Central memory CD4-positive, alpha-beta T cell (primary cell): ENCODE measurements around the gene ACTA2.

Source experiments
- DNase-seq: peaks from one replicate; pipeline ENCODE4 v3.0.0; 2022
- total RNA-seq, 3 experiments: gene quantifications; one replicate each; lab custom pipeline; 2026; lab: John Stamatoyannopoulos, UW

The ACTA2 gene
- 0.19 to 0.98 (median 0.32) reads per million in 3 experiments for total RNA-seq

DNA sequence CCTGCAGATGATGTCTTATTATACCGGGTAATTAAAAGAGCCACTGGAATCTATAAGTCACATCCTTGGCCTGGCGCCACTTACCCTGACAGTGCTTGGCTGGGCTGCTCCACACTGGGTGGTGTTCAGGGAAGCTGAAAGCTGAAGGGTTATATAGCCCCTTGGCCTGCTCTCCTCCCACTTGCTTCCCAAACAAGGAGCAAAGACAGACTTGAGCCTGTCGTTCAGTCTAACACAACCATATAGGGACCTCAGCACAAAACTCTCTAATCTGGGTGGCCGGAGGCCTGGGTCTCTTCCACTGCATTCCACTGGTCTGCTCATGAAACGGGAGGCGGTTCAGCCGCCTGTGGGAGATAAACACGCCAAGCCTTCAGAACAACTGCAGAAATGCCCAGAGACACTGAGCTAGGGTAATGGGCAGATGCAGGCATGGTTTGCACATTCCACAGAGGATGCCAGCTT is at the start of gene ACTA2:
Gene ACTA2, minus strand, starts transcription at position 127 of the 465 bp plus-strand sequence. CDS start 3,843 bp downstream, outside the sequence.
- DNase-seq: no peak

DNA sequence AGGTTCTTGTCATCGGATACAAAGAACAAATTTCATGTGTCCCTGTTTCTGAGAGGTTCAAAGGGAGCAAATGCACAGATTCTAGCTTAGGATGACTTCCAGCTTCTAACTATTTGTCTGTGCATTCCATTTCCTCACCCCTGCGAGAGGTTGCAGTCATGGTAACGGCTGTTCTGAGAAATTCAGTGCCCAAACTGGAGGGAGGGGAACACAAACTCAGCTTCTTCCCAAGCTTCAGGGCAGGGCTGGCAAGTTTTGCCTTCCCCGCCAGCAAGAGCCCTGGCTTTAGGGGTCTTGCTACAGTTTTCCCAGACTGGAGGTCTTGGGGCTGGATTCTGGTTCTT is 49.1 kb upstream of the ACTA2 start:
- DNase-seq: no peak

DNA sequence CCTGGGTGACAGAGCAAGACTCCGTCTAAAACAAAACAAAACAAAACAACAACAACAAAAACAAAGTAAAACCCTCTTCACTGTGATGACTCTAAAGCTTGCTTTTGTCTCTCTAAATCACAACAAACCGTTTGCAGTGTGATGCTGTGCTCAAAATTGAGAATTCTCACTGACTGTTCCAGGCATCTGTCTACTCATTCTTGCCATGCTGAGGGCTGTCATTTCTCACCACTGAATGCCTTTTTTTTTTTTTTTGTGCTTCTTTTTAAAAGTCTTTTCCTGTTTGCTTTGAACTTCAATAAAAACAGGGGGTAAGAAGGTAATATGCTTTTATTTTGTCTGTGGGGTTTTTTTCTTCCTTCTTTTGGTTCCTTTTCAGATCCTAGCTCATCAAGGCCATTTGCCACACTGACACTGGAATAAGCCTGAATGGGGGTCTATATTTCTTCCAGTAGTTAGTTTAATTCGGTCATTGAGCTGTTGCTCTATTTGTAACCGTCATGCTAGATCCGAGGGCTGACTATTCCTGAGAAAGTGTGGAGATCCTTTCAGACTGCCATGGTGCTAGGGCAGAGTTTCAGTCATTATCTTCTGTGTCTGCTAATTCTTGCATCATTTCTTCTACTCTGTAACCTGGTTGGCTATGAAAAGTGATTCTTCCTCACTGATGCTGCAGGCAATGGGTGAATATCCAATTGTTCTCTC is 48.6 kb upstream of the ACTA2 start:
- DNase-seq: no peak

DNA sequence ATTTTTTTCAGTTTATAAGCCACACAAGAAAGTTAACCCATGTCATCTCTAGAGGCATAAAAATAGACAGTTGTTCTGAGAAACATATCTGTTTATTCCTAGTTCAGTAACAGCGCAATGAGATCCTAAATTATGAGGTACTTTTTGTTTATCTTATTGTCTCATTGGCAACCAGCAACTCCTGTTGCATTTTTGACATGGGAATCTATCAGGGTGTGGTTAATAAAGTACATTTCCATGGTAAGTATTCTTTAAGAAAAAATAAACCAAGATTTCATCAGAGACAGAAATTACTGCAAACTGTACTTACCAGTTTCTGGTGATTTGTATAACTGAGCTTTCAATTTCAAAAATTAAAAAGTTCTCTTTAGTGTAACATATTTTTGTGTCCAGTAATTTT is 47.1 kb upstream of the ACTA2 start:
- DNase-seq: no peak

DNA sequence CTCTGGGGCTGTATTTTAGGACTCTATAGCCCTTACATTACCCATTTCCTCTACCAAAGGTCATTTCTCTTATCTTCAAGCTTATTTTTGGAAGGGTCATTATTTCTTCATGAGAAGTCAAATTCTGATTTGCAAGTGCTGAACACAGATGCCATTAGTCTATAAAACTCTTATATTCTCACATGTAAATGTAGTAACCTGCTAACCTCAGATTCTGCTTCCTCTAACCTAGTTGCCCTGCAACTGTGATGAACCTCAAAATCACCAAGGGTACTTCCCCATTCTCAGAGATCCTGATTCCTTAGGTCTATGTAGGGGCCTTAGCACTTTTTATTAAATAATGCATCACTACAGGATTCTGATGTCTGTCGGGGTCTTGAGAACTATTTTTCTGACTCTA is 44.4 kb upstream of the ACTA2 start:
- no peak for DNase-seq

DNA sequence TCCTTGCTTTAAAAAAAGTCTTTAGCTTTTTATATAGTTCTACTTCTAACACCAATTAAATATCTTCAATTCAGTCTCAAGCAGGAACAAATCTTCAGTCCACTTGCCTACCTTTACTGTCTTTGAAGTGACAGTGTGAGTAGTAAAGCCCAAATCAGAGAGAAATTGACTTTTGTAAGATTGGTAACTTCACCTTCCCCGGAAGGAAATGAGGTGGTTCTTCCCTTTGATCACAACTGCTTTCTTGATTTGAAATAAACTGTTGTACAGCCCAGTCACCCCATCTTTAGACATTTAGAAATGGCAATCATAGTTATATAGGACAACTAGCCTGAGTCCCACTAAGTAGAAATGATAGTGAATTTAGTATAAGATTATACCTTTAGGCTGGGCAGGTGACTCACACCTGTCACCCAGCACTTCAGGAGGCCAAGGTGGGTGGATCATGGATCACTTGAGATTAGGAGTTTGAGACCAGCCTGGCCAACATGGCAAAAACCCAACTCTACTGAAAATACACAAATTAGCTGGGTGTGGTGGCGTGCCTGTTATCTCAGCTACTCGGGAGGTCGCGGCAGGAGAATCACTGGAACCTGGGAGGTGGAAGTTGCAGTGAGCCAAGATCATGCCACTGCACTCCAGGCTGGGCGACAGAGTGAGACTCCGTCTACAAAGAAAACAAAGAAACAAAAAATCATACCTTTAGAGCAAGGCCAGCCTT is 42.7 kb upstream of the ACTA2 start:
- DNase-seq: peak; percentile 38

DNA sequence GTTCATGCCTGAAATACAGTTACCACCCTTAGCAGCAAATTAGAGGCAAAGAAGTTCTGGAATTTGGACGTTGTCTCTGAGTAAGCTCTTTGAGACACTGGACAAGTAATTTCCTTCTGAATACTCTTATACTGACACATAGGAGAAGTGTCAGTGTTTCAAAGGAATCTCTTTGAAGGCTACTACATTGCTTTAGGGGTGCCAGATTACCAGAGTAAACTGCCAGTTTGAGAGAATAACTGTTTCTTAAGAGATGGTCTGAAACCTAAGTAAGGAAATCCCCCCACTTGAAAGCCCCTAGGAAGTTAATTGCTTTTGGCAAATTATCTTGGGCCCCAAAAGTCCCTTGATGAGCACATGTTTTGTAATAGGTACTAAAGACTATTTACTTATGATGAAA is 41.4 kb upstream of the ACTA2 start:
- DNase-seq: no peak

DNA sequence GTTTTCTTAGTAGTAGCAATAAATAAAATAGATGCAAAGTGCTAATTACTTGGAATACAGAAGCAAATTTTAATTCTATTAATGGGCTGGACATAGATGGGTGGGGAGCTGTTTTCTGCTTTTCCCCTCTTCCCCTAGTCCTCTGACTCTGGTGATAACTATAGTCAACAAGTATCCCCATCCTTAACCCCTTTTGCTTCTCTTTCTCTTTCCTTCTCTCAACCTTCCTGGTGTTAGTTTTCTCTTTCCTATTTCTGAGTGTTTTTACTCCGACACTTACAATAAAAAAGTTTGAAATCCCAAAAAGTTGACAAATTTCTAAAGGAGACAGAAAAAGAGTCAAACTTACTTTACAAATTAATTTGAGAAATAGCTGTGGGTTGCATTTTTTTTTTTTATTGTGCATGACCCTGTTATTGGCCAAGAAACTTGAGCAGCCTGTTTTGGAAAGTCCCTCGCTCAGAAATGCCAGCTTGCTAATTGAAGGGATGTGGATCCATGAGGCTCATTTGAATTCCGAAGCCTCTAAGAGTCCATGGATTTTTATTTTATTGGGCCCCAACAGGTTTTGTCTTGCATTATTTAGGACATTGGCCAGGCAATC is 40.5 kb upstream of the ACTA2 start:
- DNase-seq: no peak

DNA sequence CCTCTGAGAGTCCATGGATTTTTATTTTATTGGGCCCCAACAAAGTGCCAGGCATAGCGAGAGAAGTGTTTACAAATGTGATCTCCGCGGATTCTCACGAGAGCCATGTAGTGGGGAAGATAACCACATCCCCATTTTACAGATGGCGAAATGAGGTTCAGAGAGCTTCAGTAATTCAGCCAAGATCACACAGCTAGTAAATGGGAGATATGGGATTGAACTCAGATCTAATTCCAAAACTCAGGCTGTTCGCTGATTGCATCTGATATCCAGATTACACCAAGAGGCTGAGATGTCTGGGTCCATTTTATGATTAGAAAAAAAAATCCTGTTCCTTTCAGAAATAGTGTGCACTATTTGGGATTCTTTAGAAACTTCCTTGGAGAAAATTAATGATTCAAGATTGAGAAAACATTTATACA is 39.3 kb upstream of the ACTA2 start:
- no peak for DNase-seq

DNA sequence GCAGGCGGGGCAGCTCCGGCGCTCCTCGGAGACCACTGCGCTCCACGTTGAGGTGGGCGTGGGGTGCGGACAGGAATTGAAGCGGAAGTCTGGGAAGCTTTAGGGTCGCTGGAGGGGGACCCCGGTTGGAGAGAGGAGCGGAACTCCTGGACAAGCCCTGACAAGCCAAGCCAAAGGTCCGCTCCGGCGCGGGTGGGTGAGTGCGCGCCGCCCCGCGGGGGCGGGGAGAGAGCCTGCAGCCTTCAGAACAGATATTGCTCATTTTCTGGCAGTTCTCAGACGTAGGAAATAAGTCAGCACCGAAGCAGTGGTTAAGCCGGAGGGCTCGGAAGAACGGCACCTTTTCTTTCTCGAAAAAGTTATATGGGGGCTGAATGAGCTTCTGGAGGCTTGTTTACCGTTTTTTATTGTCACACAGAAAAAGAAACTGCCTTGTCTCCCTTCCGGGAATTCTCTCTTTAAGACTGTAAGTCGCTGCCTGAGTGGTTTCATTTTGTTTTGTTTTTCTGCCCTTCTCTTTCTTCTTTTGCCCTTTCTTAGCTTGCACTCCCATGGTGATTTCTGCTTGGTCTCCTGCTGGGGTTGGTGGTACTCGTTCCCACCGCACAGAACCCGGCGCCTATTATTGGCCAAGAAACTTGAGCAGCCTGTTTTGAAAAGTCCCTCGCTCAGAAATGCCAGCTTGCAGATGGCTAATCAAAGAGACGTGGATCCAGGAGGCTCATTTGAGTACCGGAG is 38.8 kb upstream of the ACTA2 start:
- DNase-seq: peak; percentile 62

DNA sequence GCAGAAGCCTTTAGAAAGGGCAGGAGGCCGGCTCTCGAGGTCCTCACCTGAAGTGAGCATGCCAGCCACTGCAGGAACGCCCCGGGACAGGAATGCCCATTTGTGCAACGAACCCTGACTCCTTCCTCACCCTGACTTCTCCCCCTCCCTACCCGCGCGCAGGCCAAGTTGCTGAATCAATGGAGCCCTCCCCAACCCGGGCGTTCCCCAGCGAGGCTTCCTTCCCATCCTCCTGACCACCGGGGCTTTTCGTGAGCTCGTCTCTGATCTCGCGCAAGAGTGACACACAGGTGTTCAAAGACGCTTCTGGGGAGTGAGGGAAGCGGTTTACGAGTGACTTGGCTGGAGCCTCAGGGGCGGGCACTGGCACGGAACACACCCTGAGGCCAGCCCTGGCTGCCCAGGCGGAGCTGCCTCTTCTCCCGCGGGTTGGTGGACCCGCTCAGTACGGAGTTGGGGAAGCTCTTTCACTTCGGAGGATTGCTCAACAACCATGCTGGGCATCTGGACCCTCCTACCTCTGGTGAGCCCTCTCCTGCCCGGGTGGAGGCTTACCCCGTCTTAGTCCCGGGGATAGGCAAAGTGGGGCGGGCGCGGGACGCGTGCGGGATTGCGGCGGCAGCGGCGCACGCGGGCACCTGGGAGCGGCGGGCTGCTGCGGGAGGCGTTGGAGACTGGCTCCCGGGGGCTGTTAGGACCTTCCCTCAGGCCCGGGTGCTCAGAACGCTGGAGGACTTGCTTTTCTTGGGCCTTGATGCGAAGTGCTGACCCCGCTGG is 38.0 kb upstream of the ACTA2 start, which contains the start of gene FAS:
Gene FAS, plus strand, starts transcription at position 415 of the 777 bp plus-strand sequence. Its CDS starts 79 bp downstream, at position 494.
- DNase-seq: peak; percentile 87

DNA sequence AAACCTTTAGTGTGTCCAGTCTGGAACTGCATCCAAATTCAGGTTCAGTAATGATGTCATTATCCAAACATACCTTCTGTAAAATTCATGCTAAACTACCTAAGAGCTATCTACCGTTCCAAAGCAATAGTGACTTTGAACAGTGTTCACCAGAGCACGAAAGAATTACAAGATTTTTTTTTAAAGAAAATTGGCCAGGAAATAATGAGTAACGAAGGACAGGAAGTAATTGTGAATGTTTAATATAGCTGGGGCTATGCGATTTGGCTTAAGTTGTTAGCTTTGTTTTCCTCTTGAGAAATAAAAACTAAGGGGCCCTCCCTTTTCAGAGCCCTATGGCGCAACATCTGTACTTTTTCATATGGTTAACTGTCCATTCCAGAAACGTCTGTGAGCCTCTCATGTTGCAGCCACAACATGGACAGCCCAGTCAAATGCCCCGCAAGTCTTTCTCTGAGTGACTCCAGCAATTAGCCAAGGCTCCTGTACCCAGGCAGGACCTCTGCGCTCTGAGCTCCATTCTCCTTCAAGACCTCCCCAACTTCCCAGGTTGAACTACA is 37.3 kb upstream of the ACTA2 start:
- DNase-seq: no peak

DNA sequence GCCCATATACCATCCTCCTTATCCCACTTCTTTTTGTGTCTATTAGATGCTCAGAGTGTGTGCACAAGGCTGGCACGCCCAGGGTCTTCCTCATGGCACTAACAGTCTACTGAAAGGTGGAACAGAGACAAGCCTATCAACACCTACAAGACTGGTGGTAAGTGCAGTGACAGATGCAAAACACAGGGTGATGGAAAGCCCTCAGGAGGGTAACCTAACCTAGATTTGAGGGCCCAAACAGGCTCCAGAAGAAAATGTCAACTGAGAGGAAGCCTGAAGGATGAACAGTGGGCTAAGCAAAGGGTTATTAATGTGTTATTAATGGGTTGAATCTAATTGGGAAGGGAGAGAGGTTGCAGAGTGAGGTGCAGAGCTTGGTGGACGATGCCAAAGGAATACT is 36.9 kb upstream of the ACTA2 start:
- DNase-seq: no peak

DNA sequence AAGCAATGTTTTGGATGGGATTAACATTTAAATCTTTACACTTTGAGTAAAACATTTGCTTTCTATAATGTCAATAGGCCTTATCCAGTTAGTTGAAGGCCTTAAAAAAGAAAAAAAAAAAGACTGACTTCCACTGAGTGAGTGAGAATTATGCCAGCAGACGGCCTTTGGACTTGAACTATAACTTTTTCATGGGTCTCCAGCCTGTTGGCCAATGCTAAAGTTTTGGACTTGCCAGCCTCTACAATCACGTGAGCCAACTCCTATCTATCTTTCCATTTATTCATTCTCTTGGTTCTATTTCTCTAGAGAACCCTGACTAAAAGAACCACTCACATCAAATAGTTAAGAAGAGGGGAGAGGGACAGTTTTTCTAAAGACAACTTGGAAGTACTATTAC is 35.3 kb upstream of the ACTA2 start:
- no peak for DNase-seq

DNA sequence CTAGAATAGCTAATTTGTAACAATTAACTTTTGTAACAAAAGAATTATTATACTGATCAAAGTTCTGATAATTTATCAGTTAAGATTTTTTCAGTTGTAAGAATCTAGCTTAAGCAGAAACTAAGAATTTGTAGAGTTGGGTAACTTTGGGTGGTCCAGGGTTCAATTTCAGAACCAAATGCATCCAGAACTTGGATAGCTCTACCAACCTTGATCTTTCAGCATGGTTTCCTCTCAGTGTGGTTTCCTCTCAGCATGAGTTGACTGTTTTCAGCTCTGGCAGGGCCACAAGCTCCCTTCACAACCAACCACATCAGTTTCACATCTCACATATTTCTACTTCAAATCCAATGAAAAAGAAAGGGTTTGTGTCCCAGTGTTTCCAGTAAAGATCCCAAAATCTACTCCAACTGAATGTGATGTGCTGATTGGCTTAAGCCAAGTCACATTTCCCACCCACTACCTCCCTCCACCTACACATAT is 34.7 kb upstream of the ACTA2 start:
- DNase-seq: no peak

DNA sequence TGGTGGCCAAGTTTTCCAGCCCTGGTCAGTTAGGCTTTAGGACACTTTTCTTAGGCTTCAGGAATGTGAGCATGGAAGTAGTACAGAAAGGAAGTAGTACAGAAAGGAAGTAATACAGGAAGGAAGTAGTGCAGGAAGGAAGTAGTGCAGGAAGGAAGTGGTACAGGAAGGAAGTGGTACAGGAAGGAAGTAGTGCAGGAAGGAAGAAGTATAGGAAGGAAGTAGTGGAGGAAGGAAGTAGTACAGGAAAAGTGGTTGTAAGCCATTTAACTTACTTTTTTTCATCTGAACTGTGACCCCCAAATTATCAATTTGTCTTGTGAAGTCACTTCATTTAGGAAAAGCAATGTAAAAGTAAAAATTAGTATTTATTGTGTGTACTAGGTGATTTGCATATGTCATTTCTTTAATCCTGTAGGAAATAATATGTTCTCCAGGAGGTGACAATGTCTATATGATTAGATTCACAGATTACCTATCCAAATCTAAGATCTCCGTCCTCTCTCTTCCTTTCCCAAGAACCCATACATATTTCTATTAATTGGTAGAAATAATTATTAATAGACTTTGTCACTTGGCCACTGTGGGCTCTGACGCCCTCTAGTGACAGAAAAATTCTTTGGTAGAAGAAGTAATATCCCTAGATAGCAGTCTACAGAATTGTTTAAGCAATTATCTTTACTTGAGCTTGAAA is 34.1 kb upstream of the ACTA2 start:
- no peak for DNase-seq

DNA sequence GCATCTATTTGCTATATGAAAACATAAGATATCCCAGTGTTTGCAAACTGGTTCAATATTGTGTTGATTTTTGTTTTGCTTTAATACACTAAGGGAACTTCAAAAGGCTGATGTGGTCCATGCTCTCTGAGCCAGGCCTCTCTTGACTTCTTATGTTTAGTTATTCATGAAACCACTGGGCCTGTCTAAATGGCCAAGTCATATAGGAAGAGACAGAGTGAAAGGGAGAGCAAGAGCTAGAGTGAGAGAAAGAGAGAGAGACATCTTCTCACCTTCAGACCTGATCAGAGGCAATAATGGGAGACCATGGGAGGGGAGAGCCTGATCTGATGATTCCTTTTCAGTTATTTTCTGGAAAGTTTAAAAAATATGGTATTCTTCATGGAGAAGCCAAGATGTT is 32.0 kb upstream of the ACTA2 start:
- DNase-seq: no peak

DNA sequence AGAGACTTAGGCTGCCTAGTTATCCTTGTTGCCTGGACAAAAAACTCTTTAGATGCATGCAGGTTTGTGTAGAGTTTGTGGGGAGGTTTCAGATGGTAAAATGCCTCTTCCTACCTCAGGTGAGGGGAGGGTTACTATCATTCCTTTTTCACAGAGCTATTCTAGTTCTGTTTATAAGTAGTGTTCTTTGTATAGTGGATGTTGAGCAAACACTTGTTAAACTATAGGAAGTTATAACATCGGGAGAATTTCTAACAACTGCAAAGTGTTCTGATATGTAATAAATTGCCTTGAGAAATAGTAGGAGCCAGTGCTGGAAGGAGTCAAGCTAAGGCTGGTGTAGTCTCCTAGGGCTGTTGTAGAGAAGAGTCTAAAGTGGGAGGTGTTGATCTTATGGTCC is 31.4 kb upstream of the ACTA2 start:
- DNase-seq: no peak

DNA sequence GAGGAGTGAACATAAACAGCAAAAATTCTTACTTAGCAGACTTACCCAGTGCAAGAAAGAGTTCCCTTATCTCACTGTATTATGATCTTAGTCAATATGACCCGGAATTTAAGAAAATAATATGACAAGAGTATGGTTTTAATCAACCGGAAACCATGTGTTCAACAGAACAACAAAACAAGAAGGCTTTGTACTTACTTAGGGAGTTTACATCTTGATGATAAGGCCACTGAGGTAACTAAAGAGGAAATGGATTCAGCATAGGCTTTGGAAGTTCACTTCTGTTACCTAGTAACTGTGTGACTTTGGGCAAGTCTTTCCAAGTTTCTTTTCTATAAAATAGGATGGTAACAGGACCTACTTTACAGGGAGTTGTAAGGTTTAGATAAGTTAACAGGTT is 30.6 kb upstream of the ACTA2 start:
- DNase-seq: no peak

DNA sequence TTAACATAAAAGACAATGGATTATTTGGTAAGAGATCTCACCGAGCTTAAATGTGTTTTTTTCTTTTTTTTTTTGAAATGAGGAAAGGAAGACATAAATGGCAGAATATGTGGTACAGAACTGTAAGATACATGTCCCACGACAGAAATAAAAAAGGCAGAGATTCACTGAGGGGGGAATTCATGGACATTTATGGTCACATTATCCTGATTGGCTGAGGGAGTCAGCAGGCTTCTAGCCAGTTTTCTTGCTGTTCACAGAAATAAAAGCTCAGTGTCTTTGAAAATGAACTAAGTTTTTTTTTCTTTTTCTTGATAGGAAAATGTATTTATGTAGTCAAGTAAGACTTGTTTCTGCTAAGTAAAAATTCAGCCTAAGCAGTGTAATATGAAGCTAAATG is 29.8 kb upstream of the ACTA2 start:
- no peak for DNase-seq

DNA sequence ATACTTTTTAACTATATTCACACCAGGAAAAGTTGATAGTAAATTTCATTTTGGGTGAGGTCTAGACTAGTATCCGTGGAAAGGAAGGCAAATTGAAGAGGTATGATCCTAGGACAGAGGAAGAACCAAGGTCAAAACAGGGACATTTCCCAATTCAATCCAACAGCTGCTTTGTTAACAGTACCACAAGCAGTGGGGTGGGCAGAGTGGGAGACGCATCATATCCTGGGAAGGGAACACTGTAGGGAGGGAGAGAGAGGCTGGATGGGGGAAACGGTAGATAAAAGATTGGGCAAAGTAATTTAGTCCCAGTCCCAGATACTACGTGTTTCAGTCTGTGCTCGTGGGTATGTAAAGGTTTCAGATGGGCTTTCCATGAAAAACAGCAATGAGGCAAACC is 28.9 kb upstream of the ACTA2 start:
- DNase-seq: no peak
